Thymus (tissue), 11 donors: ENCODE data around the gene RTL3. TPM values are rescaled to one million over a fixed set of nuclear protein-coding genes. Genes with fewer than 3 reads are reported as not detected.

Experiments used
- DNase-seq, 9 donors: peaks; one replicate each; pipeline ENCODE4 v3.0.0-alpha.2; 2013; ENCODE audit warnings: low spot score in 9 of 9, low read depth in 6 of 9, missing footprints in 1 of 9
- H3K27ac ChIP-seq, 2 donors: one replicate each; pipeline ENCODE4 v1.5.1; 2013; ENCODE audit warnings: control low read depth in 1 of 2, low read depth in 1 of 2, low read length in 1 of 2, mild to moderate bottlenecking in 1 of 2, moderate library complexity in 1 of 2
- H3K27me3 ChIP-seq, 2 donors: one replicate each; pipeline ENCODE4 v1.5.1; 2013; ENCODE audit warnings: low read length in 1 of 2; ENCODE audit not compliant: control insufficient read depth in 2 of 2, insufficient read depth in 1 of 2
- H3K36me3 ChIP-seq, 2 donors: one replicate each; pipeline ENCODE4 v1.5.1; 2013; ENCODE audit warnings: low read length in 1 of 2, mild to moderate bottlenecking in 1 of 2, moderate library complexity in 1 of 2; ENCODE audit not compliant: control insufficient read depth in 2 of 2, insufficient read depth in 2 of 2
- H3K4me1 ChIP-seq, 2 donors: one replicate each; pipeline ENCODE4 v1.5.1; 2013; ENCODE audit warnings: low read length in 2 of 2; ENCODE audit not compliant: control insufficient read depth in 2 of 2, insufficient read depth in 2 of 2
- H3K4me3 ChIP-seq, 2 donors: one replicate each; pipeline ENCODE4 v1.5.1; 2013; ENCODE audit warnings: low read length in 2 of 2, control low read depth in 1 of 2, mild to moderate bottlenecking in 1 of 2
- H3K9me3 ChIP-seq, 2 donors: one replicate each; pipeline ENCODE4 v1.5.1; 2013; ENCODE audit warnings: low read length in 1 of 2, mild to moderate bottlenecking in 1 of 2; ENCODE audit not compliant: control insufficient read depth in 2 of 2, insufficient read depth in 1 of 2
- WGBS: extraction: QIAGEN DNeasy Blood & Tissue Kit; methylation state at CpG from one replicate; pipeline ENCODE4 v1.1.7; 2013; 5-methylcytosine and 5-hydroxymethylcytosine counted together
- polyA plus RNA-seq: library from polyadenylated mRNA; stranded (reverse); fragments of 200-250 nt; gene quantifications from one replicate; pipeline ENCODE4 v1.2.3, GENCODE V29; 2013
- total RNA-seq: library from RNA; stranded (reverse); fragments of 120-200 nt; gene quantifications from one replicate; pipeline ENCODE4 v1.2.4, GENCODE V29; 2013
- donor health status: healthy.

RTL3 gene
- total and polyA plus RNA-seq, 2 donors: 0.05 to 0.09 TPM

DNA sequence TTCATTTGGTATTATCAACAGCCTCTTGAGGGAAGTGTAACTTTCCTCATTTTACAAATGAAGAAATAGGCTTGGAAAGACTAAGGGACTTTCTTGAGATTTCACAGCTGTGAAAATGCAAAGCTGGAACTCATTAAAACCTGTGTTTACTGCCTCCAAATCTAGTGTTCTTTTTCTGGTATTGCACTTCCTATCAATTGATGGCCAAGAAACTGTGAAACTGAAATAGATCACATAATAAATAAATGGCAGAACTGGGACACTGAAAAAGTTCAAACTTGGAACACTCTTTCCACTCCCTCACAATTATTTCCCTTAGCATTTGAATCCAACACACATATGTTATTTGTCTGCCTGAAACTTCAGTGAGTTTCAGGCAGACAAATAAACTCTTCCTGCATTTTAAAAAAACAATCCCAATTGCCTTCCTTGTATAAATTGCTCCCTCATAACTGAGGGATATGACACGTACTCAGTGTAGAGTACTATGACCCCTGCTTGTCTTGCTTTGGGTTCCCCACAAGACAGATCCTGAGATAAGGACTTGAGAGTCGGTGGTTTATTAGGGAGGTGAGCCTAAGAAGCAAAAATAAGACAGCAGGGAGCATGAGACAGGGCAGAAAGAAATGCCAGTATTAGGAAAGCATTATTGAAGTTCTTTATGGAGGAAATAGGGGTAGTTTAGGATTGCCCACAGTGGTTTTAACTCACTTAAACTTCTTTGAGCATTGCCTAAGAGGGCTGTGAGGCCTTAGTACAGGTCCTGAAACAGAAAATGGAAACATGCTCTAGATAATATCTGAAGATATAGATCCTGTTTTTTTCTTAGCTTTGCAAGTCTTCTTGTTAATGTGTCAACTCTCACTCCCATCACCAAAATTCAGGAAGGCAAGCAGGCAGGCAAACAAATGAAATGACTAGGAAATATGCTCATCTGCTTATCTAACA, 33.9 kb downstream of the RTL3 start:
- DNase-seq: peak in 1 of 9 donors; percentile 27
- WGBS: 4% methylated on average over 2 of the region's 2 CpGs
- peak overlapping the region in 1 of 2 donors; percentile 7 for H3K27ac ChIP-seq
- H3K4me3 ChIP-seq: no peak overlapping the region
- H3K4me1 ChIP-seq: peaks cover 0 to 6% of the 10 kb centered on the region in 2 donors
- no peaks in the 10 kb centered on the region for H3K9me3 ChIP-seq
- no peaks in the 10 kb centered on the region for H3K36me3 ChIP-seq
- no peaks in the 10 kb centered on the region for H3K27me3 ChIP-seq

DNA sequence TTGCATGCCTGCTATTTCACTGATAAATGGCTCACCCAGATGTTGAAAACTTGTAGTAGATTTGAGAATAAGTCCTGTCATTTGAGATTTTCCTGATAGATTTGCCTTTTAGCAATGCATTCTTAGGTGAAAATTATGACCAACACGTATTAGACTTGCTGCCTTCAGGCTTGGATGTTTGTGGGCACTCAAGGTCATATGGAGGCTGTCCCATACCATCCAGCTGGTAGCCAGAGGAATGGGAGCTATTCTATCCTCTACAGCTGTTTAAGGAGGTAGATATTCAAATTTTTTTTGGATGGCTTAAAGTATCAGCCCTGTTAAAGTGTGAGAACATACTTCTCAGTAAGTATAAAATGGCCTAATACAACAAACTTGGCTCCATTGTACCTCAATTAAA, 34.7 kb downstream of the RTL3 start:
- H3K4me1 ChIP-seq: peaks cover 0 to 6% of the 10 kb centered on the region in 2 donors
- no peaks in the 10 kb centered on the region for H3K9me3 ChIP-seq
- H3K4me3 ChIP-seq: no peak overlapping the region
- no peak overlapping the region for H3K27ac ChIP-seq
- DNase-seq: no peak
- no peaks in the 10 kb centered on the region for H3K36me3 ChIP-seq
- H3K27me3 ChIP-seq: no peaks in the 10 kb centered on the region
- WGBS: 100% methylated on average over 1 of the region's 1 CpG

- Histone ChIP-seq H3K36me3 (no peaks in the 10 kb centered on the region), H3K27ac (no peak overlapping the region), H3K4me3 (no peak overlapping the region), H3K27me3 (no peaks in the 10 kb centered on the region), H3K4me1 (peaks cover 0 to 6% of the 10 kb centered on the region in 2 donors), H3K9me3 (no peaks in the 10 kb centered on the region)
- DNase-seq: no peak
- WGBS: 73% methylated on average over 1 of the region's 1 CpG
Measured at GRCh38 chrX:78622831-78623230, 36.3 kb downstream of the RTL3 start.

DNA sequence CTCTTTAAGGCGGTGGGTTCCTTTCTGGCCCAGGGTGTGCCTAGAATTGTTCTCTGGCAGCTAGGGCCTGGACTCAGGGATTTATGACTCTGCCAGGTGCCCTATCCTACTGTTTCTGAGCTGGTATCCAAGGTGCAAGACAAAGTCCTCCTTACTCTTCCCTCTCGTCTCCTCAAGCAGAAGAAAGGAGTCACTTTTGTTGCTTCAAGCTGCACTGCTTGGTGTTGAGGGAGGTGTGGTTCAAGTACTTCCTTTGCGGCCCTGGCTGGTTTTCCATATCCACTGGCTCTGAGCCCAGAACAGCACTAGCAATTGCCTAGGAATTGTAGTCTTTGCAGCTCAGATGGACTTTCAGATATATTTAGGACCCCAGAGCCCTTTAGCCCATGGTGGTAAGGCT, 39.3 kb downstream of the RTL3 start:
- 86% methylated on average over 3 of the region's 3 CpGs for WGBS
- DNase-seq: no peak

DNA sequence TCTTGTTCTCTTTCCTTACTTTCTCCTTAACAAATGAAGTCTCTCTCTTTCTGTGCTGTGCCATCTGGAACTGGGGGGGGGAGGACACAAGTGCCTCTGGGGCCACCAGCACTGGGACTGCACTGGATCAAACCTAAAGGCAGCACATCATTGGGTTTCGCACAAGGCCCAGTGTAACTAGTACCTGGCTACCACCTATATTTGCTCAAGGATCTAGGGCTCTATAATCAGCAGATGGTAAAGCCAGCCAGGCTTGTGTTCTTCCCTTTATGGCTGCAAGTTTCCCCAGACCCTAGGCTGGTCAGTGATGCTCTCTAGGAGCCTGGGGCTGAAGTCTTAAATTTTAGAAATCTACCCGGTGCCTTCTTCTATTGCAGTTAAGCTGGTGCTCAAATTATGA, 40.1 kb downstream of the RTL3 start:
- H3K9me3 ChIP-seq: no peaks in the 10 kb centered on the region
- H3K4me3 ChIP-seq: no peak overlapping the region
- 98% methylated on average over 2 of the region's 2 CpGs for WGBS
- no peak for DNase-seq
- H3K36me3 ChIP-seq: no peaks in the 10 kb centered on the region
- no peak overlapping the region for H3K27ac ChIP-seq
- H3K4me1 ChIP-seq: no peaks in the 10 kb centered on the region
- no peaks in the 10 kb centered on the region for H3K27me3 ChIP-seq

More for the DNA sequence above, 39.3 kb downstream of the RTL3 start:
- Histone ChIP-seq H3K9me3 (no peaks in the 10 kb centered on the region), H3K36me3 (no peaks in the 10 kb centered on the region), H3K27me3 (no peaks in the 10 kb centered on the region), H3K4me1 (no peaks in the 10 kb centered on the region), H3K4me3 (no peak overlapping the region), H3K27ac (no peak overlapping the region)

DNA sequence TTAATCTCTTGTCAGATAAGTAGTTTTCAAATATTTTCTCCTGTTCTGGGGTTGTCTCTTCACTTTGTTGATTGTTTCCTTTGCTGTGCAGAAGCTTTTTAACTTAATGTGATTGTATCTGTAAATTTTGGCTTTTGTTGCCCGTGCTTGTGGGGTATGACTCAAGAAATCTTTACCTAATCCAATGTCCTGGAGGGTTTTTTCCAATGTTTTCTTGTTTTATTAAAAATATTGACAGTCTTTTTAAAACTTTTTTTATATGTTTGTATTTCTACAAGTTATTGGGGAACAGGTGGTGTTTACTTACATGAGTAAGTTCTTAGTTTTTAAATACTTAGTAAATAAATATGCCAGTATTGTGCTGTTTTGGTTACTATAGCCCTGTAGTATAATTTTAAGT, 44.9 kb downstream of the RTL3 start:
- 94% methylated on average over 1 of the region's 1 CpG for WGBS
- H3K9me3 ChIP-seq: no peaks in the 10 kb centered on the region
- DNase-seq: no peak
- no peak overlapping the region for H3K4me3 ChIP-seq
- H3K36me3 ChIP-seq: no peaks in the 10 kb centered on the region
- H3K27me3 ChIP-seq: no peaks in the 10 kb centered on the region
- no peaks in the 10 kb centered on the region for H3K4me1 ChIP-seq
- H3K27ac ChIP-seq: no peak overlapping the region

Other genes starting within 250 kb of the RTL3 start
- gene LPAR4, start 88.4 kb upstream of the RTL3 start, total RNA-seq: 1.6 TPM
- gene LPAR4, start 88.4 kb upstream of the RTL3 start, polyA plus RNA-seq: 0.16 TPM